NCI-H1694 treated with DMSO at 0.1 percent for 48 hours (cell line): Measurements from ENCODE around the gene NR5A2.

Experiments
- DNase-seq: peaks from one replicate; lab custom pipeline; 2025; lab: John Stamatoyannopoulos, UW

Gene NR5A2

GRCh38 chr1:200035956-200036618 lies 8.6 kb downstream of the NR5A2 start:
- DNase-seq, result no peak

GRCh38 chr1:200036619-200037270 lies 9.2 kb downstream of the NR5A2 start:
- DNase-seq, result no peak

- no peak for DNase-seq
Observed at GRCh38 chr1:200037501-200037900, 10.0 kb downstream of the NR5A2 start.

GRCh38 chr1:200037904-200038303 lies 10.4 kb downstream of the NR5A2 start:
- no peak for DNase-seq

- DNase-seq, result no peak
Observed at GRCh38 chr1:200038325-200038980, 10.9 kb downstream of the NR5A2 start.

- no peak for DNase-seq
Observed at GRCh38 chr1:200038981-200039848, 11.7 kb downstream of the NR5A2 start.

GRCh38 chr1:200039849-200040474 lies 12.5 kb downstream of the NR5A2 start:
- DNase-seq, result no peak

- DNase-seq, result no peak
Observed at GRCh38 chr1:200040481-200041138, 13.1 kb downstream of the NR5A2 start.

- DNase-seq, result no peak
Observed at GRCh38 chr1:200041337-200042118, 14.0 kb downstream of the NR5A2 start.

- no peak for DNase-seq
Observed at GRCh38 chr1:200042119-200042551, 14.6 kb downstream of the NR5A2 start.

GRCh38 chr1:200042552-200043335 lies 15.2 kb downstream of the NR5A2 start:
- no peak for DNase-seq

GRCh38 chr1:200043336-200043668 lies 15.8 kb downstream of the NR5A2 start:
- no peak for DNase-seq

GRCh38 chr1:200046115-200046514 lies 18.6 kb downstream of the NR5A2 start:
- DNase-seq, result no peak

GRCh38 chr1:200048244-200048643 lies 20.7 kb downstream of the NR5A2 start:
- DNase-seq, result no peak

- no peak for DNase-seq
Observed at GRCh38 chr1:200049810-200050209, 22.3 kb downstream of the NR5A2 start.

GRCh38 chr1:200051620-200052019 lies 24.1 kb downstream of the NR5A2 start:
- no peak for DNase-seq

GRCh38 chr1:200053091-200053490 lies 25.6 kb downstream of the NR5A2 start:
- no peak for DNase-seq

GRCh38 chr1:200053646-200054045 lies 26.1 kb downstream of the NR5A2 start:
- no peak for DNase-seq

- no peak for DNase-seq
Observed at GRCh38 chr1:200058341-200058740, 30.8 kb downstream of the NR5A2 start.

- DNase-seq, result no peak
Observed at GRCh38 chr1:200062143-200062542, 34.6 kb downstream of the NR5A2 start.
